Erythroblast (primary cell): ENCODE data around the gene ORAI2.
"Not testable (repeated sequence)": the region's sequence is repeated elsewhere in the genome, so short reads cannot be mapped to it uniquely, and the experiment has no call there.

Experiments used
- DNase-seq, 2 experiments: peaks; one replicate each; lab custom pipeline; 2025; lab: John Stamatoyannopoulos, UW

ORAI2 gene

GRCh38 chr7:102479982-102480637, 46.7 kb downstream of the ORAI2 start:
- not testable (repeated sequence) for DNase-seq

GRCh38 chr7:102481962-102482361, 48.6 kb downstream of the ORAI2 start:
- not testable (repeated sequence) for DNase-seq

DNA sequence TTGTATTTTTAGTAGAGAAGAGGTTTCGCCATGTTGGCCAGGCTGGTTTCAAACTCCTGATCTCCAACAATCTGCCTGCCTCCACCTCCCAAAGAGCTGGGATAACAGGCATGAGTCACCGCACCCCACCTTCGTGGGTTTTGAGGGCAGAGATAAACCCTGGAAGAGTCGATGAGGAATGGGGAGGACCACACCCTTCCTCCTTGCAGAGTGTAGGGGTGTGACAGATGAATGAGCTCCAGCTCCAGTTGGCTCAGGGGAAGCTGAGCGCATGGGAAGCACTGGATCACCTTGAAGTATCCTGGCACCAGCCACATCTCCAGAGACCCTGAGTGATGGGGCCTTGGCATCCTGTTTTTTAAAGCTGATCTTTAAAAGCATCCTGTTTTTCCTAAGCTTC, 50.9 kb downstream of the ORAI2 start:
- not testable (repeated sequence) for DNase-seq

- DNase-seq: not testable (repeated sequence)
Measured at GRCh38 chr7:102490529-102491075, 57.2 kb downstream of the ORAI2 start.

- not testable (repeated sequence) for DNase-seq
Measured at GRCh38 chr7:102493220-102493935, 60.0 kb downstream of the ORAI2 start.

DNA sequence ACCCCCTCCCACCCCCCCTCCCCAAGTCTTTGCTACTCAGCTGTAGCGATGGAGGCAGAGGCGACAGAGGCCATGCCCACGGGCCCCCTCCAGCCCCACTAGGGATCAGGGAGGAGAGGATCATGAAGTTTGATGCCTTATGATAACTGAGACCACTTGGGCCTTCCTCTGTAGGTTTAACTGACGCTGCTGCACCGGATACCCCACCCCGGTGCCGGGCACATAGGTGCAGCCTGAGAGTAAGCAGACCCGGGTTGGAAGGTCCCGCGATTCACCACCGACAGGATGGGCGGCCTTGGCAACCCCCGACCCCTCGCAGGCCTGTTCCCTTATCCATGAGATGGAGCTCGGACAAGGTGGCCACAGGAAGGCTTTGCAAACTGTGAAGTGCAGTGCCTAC, 60.7 kb downstream of the ORAI2 start:
- not testable (repeated sequence) for DNase-seq

GRCh38 chr7:102494473-102495149, 61.2 kb downstream of the ORAI2 start:
- not testable (repeated sequence) for DNase-seq

- DNase-seq: not testable (repeated sequence)
Measured at GRCh38 chr7:102496861-102497260, 63.5 kb downstream of the ORAI2 start.

DNA sequence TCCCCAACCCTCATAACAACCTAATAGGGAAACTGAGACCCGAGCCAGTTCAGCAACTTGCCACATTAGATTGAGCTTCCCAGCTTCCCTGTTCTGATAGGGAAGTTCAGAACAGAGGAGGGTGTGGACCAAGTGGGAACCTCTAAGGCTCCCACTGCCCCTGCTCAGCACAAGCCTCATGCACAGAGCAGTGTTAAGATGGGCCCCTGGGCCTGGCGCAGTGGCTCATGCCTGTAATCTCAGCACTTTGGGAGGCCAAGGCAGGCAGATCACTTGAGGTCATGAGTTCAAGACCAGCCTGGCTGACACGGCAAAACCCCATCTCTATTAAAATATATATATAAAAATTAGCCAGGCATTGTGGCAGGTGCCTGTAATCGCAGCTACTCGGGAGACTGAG, 63.9 kb downstream of the ORAI2 start:
- DNase-seq: not testable (repeated sequence)

DNA sequence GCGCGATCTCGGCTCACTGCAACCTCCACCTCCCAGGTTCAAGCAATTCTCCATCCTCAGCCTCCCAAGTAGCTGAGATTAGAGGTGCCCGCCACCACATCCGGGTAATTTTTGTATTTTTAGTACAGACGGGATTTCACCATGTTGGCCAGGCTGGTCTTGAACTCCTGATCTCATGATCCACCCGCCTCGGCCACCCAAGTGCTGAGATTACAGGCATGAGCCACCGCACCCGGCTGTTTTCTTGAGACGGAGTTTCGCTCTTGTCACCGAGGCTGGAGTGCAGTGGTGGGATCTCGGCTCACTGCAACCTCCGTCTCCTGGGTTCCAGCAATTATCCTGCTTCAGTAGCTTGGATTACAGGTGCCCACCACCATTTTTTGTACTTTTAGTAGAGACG, 64.9 kb downstream of the ORAI2 start:
- not testable (repeated sequence) for DNase-seq

GRCh38 chr7:102503141-102503540, 69.8 kb downstream of the ORAI2 start:
- not testable (repeated sequence) for DNase-seq

GRCh38 chr7:102505298-102506185, 72.2 kb downstream of the ORAI2 start:
- not testable (repeated sequence) for DNase-seq
